GM12878 (cell line): ENCODE measurements around the gene SEZ6L2. TPM values are rescaled to one million over a fixed set of nuclear protein-coding genes. Genes with fewer than 3 reads are reported as not detected.

ENCODE experiments used
- ATAC-seq: fragments of 200-7000 bp; cut with Tn5 transposase; 3 replicates; pipeline ENCODE4 v1.9.1; 2020; ENCODE audit warnings: mild to moderate bottlenecking, moderate library complexity
- BruUV-seq: library from RNA; stranded (reverse); fragments of 400-500 nt; replicated peaks from 2 replicates; lab custom pipeline; 2021; lab: Mats Ljungman, UMichigan
- CTCF ChIA-PET: fragments of 300-600 bp; sonication (Branson Sonifier 250); formaldehyde crosslinking; extraction: SDS; loops from one replicate; lab custom pipeline; 2021; ENCODE audit warnings: inconsistent platforms; lab: Yijun Ruan, JAX
- POLR2A ChIA-PET: fragments of 350-600 bp; formaldehyde crosslinking; extraction: SDS; loops from one replicate; lab custom pipeline; 2021; ENCODE audit warnings: inconsistent platforms; lab: Charles Lee
- RAD21 ChIA-PET: fragments of 300-600 bp; sonication (Branson Sonifier 250); formaldehyde crosslinking; loops from one replicate; lab custom pipeline; 2023; ENCODE audit warnings: antibody characterized with exemption; ENCODE audit not compliant: unreplicated experiment; lab: Charles Lee
- SMC1A ChIA-PET: fragments of 300-600 bp; sonication (Branson Sonifier 250); formaldehyde crosslinking; loops from one replicate; lab custom pipeline; 2023; ENCODE audit not compliant: unreplicated experiment, uncharacterized antibody; lab: Charles Lee
- DNase-seq: peaks from one replicate; pipeline ENCODE4 v3.0.0-alpha.2; 2011; ENCODE audit warnings: low read depth, low spot score
- FAIRE-seq: peaks from 3 replicates; lab custom pipeline; 2011; peaks lifted over from hg19 to GRCh38; lab: Jason Lieb, UNC
- H2AFZ ChIP-seq: 2 replicates; pipeline ENCODE4 v1.6.0; 2011; ENCODE audit warnings: low read depth, low read length, control low read depth; ENCODE audit not compliant: control insufficient read depth
- H3K27ac ChIP-seq: 2 replicates; pipeline ENCODE4 v1.5.1; 2011; ENCODE audit warnings: control low read depth; ENCODE audit not compliant: control insufficient read depth, insufficient read depth
- H3K27me3 ChIP-seq, 2 experiments: replicated peaks in 1 of 2; 2 replicates each; pipeline versions ENCODE4 v1.6.0 to v1.6.1; 2011; ENCODE audit warnings: low read length in 1 of 2; ENCODE audit not compliant: control insufficient read depth in 2 of 2, insufficient read depth in 2 of 2
- H3K36me3 ChIP-seq, 2 experiments: 2 replicates each; pipeline ENCODE4 v1.5.1; 2011; ENCODE audit warnings: low read length in 1 of 2; ENCODE audit not compliant: control insufficient read depth in 2 of 2, insufficient read depth in 2 of 2
- H3K4me1 ChIP-seq: 2 replicates; pipeline ENCODE4 v1.6.1; 2011; ENCODE audit warnings: mild to moderate bottlenecking, low read length, moderate library complexity, mixed read lengths; ENCODE audit not compliant: control insufficient read depth, insufficient read depth
- H3K4me2 ChIP-seq: 2 replicates; pipeline ENCODE4 v1.6.0; 2011; ENCODE audit warnings: control low read depth; ENCODE audit not compliant: control insufficient read depth, insufficient read depth
- H3K4me3 ChIP-seq: fragments of 200-600 bp; sonication (generic); 2 replicates; pipeline ENCODE4 v1.5.1; 2016
- H3K79me2 ChIP-seq: 2 replicates; pipeline ENCODE4 v1.6.0; 2011; ENCODE audit warnings: low read length; ENCODE audit not compliant: control insufficient read depth, insufficient read depth
- H3K9ac ChIP-seq: 2 replicates; pipeline ENCODE4 v1.8.0; 2011; ENCODE audit warnings: low read length, control low read depth, mixed read lengths; ENCODE audit not compliant: control insufficient read depth, insufficient read depth
- H3K9me3 ChIP-seq: replicated peaks from 3 replicates; pipeline ENCODE4 v1.5.1; 2011; ENCODE audit warnings: mild to moderate bottlenecking, low read length; ENCODE audit not compliant: control insufficient read depth, insufficient read depth
- H4K20me1 ChIP-seq: 2 replicates; pipeline ENCODE4 v1.6.0; 2011; ENCODE audit not compliant: control insufficient read depth, insufficient read depth
- BACH1 ChIP-seq: fragments of 450-650 bp; IDR thresholded peaks from 2 replicates; pipeline ENCODE4 v1.6.1; 2017; ENCODE audit warnings: mild to moderate bottlenecking, borderline replicate concordance
- BRCA1 ChIP-seq: IDR thresholded peaks from 2 replicates; pipeline ENCODE4 v1.6.1; 2011; ENCODE audit warnings: low read depth, low read length, improper control_type of control experiment
- E4F1 ChIP-seq: fragments of 450-650 bp; IDR thresholded peaks from 2 replicates; pipeline ENCODE4 v1.6.1; 2018; ENCODE audit warnings: borderline replicate concordance, mild to moderate bottlenecking; ENCODE audit not compliant: partially characterized antibody
- ELK1 ChIP-seq: IDR thresholded peaks from 2 replicates; pipeline ENCODE4 v1.6.1; 2012; ENCODE audit warnings: low read depth, low read length, improper control_type of control experiment
- HDAC2 ChIP-seq: fragments of 200-600 bp; sonication (generic); IDR thresholded peaks from 2 replicates; pipeline ENCODE4 v1.6.1; 2017
- PAX8 ChIP-seq: fragments of 450-650 bp; IDR thresholded peaks from 2 replicates; pipeline ENCODE4 v1.6.1; 2017; ENCODE audit warnings: mild to moderate bottlenecking, moderate library complexity
- PRDM15 ChIP-seq: fragments of 450-650 bp; formaldehyde crosslinking; IDR thresholded peaks from 2 replicates; pipeline ENCODE4 v1.4.0; 2020; ENCODE audit warnings: mild to moderate bottlenecking, moderate library complexity
- RELB ChIP-seq: fragments of 450-650 bp; IDR thresholded peaks from 2 replicates; pipeline ENCODE4 v1.6.1; 2017; ENCODE audit warnings: low read depth, mild to moderate bottlenecking, moderate library complexity
- SMARCA5 ChIP-seq: fragments of 450-650 bp; IDR thresholded peaks from 2 replicates; pipeline ENCODE4 v1.6.1; 2017; ENCODE audit warnings: mild to moderate bottlenecking
- TCF12 ChIP-seq: IDR thresholded peaks from 2 replicates; pipeline ENCODE4 v1.6.1; 2011; ENCODE audit warnings: low read depth, mild to moderate bottlenecking, low read length
- WRNIP1 ChIP-seq: IDR thresholded peaks from 2 replicates; pipeline ENCODE4 v1.6.1; 2011; ENCODE audit warnings: low read depth, low read length, improper control_type of control experiment, borderline replicate concordance
- YBX1 ChIP-seq: fragments of 450-650 bp; IDR thresholded peaks from 2 replicates; pipeline ENCODE4 v1.6.1; 2016; ENCODE audit warnings: antibody characterized with exemption
- ZNF274 ChIP-seq: IDR thresholded peaks from one replicate; pipeline ENCODE4 v1.8.0; 2011; ENCODE audit not compliant: insufficient read length, insufficient read depth
- WGBS: methylation state at CpG from one replicate; pipeline ENCODE4 v1.1.6; 2016; ENCODE audit warnings: low lambda C conversion rate; ENCODE audit not compliant: insufficient replicate concordance, insufficient coverage; ENCODE audit errors: missing lambda C conversion rate; 5-methylcytosine and 5-hydroxymethylcytosine counted together
- in situ Hi-C: fragments of 300-500 bp; cut with MboI; formaldehyde crosslinking; loops from 9 replicates; pipeline ENCODE4 v1.14.3; 2018; ENCODE audit warnings: mixed read lengths
- intact Hi-C: fragments of 100-400 bp; cut with micrococcal nuclease; formaldehyde crosslinking; loops from one replicate; pipeline ENCODE4 v1.14.2; 2022; ENCODE audit not compliant: unreplicated experiment
- polyA plus RNA-seq, 11 experiments: library from polyadenylated mRNA; depleted of rRNA in 4 of 11; unstranded in 6 of 11; stranded (reverse) in 5 of 11; fragments of >200 nt; fragmentation: Nextera tagmentation in 4 of 11; fragmentation: Illumina TruSeq in 1 of 11; extraction: Ambion mirVana in 4 of 11; extraction: Trizol in 1 of 11; gene quantifications; 1 replicate in 1 of 11; 2 replicates in 10 of 11; pipeline versions ENCODE4 v1.2.1 to v1.2.3, GENCODE V29; 2011 to 2016; ENCODE audit warnings: inconsistent platforms in 2 of 11, missing spikeins in 2 of 11, low read depth in 1 of 11
- total RNA-seq, 4 experiments: library from RNA; depleted of rRNA in 3 of 4; stranded (reverse); fragments of >200 nt in 3 of 4; fragmentation: Illumina TruSeq in 1 of 4; extraction: Trizol in 1 of 4; gene quantifications; 2 replicates each; pipeline versions ENCODE4 v1.2.1 to v1.2.3, GENCODE V29; 2013 to 2021

The SEZ6L2 gene
- total and polyA plus RNA-seq, 10 of the 15 experiments (the other 5 are each of a cell fraction or from before 2014, with no cell fraction given): 0.06 to 0.49 TPM; not detected in 8

- TF ChIP-seq E4F1 (no peak), RELB (no peak), BRCA1 (no peak), BACH1 (no peak)
Observed at GRCh38 chr16:29824589-29825144, 74.7 kb downstream of the SEZ6L2 start (continued).

GRCh38 chr16:29821643-29822115, 77.7 kb downstream of the SEZ6L2 start:
- Histone ChIP-seq H3K27me3 (no peaks in the 10 kb centered on the region), H4K20me1 (0 out of 2 replicates have a peak, but pooled peaks cover 3% of the 10 kb centered on the region), H3K4me1 (peaks cover 22% of the 10 kb centered on the region), H2AFZ (no peak overlapping the region), H3K4me2 (peak overlapping the region; percentile 96), H3K79me2 (peaks cover 65% of the 10 kb centered on the region), H3K9me3 (no peaks in the 10 kb centered on the region), H3K9ac (peak overlapping the region; percentile 91), H3K4me3 (peak overlapping the region; percentile 94), H3K36me3 (peaks cover 0 to 2% of the 10 kb centered on the region in 2 experiments; a peak in 1 of 4 replicates), H3K27ac (peak overlapping the region; percentile 91)
- FAIRE-seq: no peak
- no peak for ATAC-seq
- 63% methylated on average over 7 of the region's 7 CpGs for WGBS
- ChIA-PET CTCF (interaction anchor here (1.0 to 8.3 kb wide), 4 partner anchors 13 to 194 kb away, joined by 4 to 99 read pairs (median 14); no protein-coding TSS in a partner anchor), POLR2A (interaction anchor here (0.5 to 5.5 kb wide), 12 partner anchors 10 to 1364 kb away, joined by 3 to 40 read pairs (median 5); partner anchors contain the start of genes ALDOA, C16orf54, CDIPT and KIF22), RAD21 (interaction anchor here (0.6 to 7.9 kb wide), 6 partner anchors 14 to 837 kb away, joined by 3 to 51 read pairs (median 6); partner anchors contain the start of gene LAT), SMC1A (interaction anchor here (0.9 to 7.8 kb wide), 2 partner anchors 27 to 211 kb away, joined by 4 to 48 read pairs; no protein-coding TSS in a partner anchor)
- intact Hi-C loops (loop anchor here (5.0 kb wide), 1 partner anchor 41 kb away; the partner anchor contains the start of gene CDIPT), in situ Hi-C loops (no loop called here)
- no TSS peak for BruUV-seq
- no peak for DNase-seq
- no peak for TF ChIP-seq TCF12
- TF ChIP-seq ELK1: no peak
- no peak for TF ChIP-seq WRNIP1
- TF ChIP-seq YBX1: no peak
- no peak for TF ChIP-seq PAX8
- no peak for TF ChIP-seq HDAC2
- TF ChIP-seq SMARCA5: no peak
- no peak for TF ChIP-seq PRDM15 (CRISPR knock-in tag)
- no peak for TF ChIP-seq ZNF274
